NT2/D1 (cell line): ENCODE measurements around the gene PTPRJ.

Experiments
- DNase-seq: peaks from one replicate; pipeline ENCODE4 v3.0.0-alpha.2; 2011; ENCODE audit warnings: low read depth, low spot score
- H3K27me3 ChIP-seq: 2 replicates; pipeline ENCODE4 v1.6.0; 2011; ENCODE audit warnings: mild to moderate bottlenecking; ENCODE audit not compliant: insufficient read length, insufficient read depth
- H3K36me3 ChIP-seq: 2 replicates; pipeline ENCODE4 v1.6.1; 2011; ENCODE audit warnings: mild to moderate bottlenecking, low read length, mixed read lengths; ENCODE audit not compliant: insufficient read depth, insufficient read length
- H3K4me1 ChIP-seq: 2 replicates; pipeline ENCODE4 v1.5.1; 2011; ENCODE audit not compliant: insufficient read depth, insufficient read length
- H3K4me3 ChIP-seq: 2 replicates; pipeline ENCODE4 v1.5.1; 2011; ENCODE audit warnings: low read depth; ENCODE audit not compliant: insufficient read length
- H3K9ac ChIP-seq: 2 replicates; pipeline ENCODE4 v1.6.0; 2011; ENCODE audit warnings: low read depth; ENCODE audit not compliant: insufficient read length
- H3K9me3 ChIP-seq: 2 replicates; pipeline ENCODE4 v1.5.1; 2011; ENCODE audit warnings: mild to moderate bottlenecking, low read length; ENCODE audit not compliant: insufficient read depth
- SUZ12 ChIP-seq: IDR thresholded peaks from 2 replicates; pipeline ENCODE4 v1.6.1; 2011; ENCODE audit not compliant: insufficient read length, insufficient read depth; ENCODE audit errors: extremely low read depth
- YY1 ChIP-seq: IDR thresholded peaks from 2 replicates; pipeline ENCODE4 v1.6.1; 2011; ENCODE audit not compliant: insufficient read length, insufficient read depth
- ZNF274 ChIP-seq: IDR thresholded peaks from 2 replicates; pipeline ENCODE4 v1.6.1; 2011; ENCODE audit warnings: mild to moderate bottlenecking, low read depth, low read length

Gene PTPRJ

DNA sequence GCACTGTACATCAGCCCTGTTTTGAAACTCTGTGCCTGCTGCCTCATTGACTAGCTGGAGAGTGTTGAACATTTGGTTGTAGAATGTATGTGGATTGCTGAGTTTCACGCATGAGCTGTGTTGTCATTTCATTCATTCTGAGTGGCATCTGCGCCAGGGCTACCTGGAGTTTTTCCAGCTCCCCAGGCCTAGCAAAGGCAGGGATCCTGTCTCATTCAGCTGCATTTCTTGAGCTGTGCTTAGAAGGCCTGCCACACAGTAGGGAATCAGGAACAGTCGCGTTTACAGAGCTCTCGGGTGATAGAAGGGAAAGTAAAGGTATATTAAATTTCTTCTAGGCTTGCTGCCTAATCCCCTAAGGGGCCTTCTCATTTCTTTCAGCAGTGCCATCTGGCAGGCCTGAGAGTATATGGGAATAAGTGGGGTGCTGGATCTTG, 44.3 kb downstream of the PTPRJ start:
- no peak for DNase-seq

GRCh38 chr11:48025293-48025983, 45.1 kb downstream of the PTPRJ start:
- Histone ChIP-seq H3K4me3 (no peak overlapping the region), H3K9me3 (no peaks in the 10 kb centered on the region), H3K36me3 (peaks cover 2% of the 10 kb centered on the region), H3K27me3 (no peaks in the 10 kb centered on the region), H3K9ac (no peak overlapping the region), H3K4me1 (peaks cover 6% of the 10 kb centered on the region)
- TF ChIP-seq SUZ12, result no peak
- TF ChIP-seq YY1, result no peak
- no peak for TF ChIP-seq ZNF274
- DNase-seq, result no peak

More for the DNA sequence above, 44.3 kb downstream of the PTPRJ start:
- TF ChIP-seq YY1, result no peak
- TF ChIP-seq SUZ12, result no peak
- TF ChIP-seq ZNF274, result no peak
- Histone ChIP-seq H3K9me3 (no peaks in the 10 kb centered on the region), H3K4me3 (no peak overlapping the region), H3K4me1 (peaks cover 6% of the 10 kb centered on the region), H3K9ac (no peak overlapping the region), H3K27me3 (no peaks in the 10 kb centered on the region), H3K36me3 (peaks cover 2% of the 10 kb centered on the region)

DNA sequence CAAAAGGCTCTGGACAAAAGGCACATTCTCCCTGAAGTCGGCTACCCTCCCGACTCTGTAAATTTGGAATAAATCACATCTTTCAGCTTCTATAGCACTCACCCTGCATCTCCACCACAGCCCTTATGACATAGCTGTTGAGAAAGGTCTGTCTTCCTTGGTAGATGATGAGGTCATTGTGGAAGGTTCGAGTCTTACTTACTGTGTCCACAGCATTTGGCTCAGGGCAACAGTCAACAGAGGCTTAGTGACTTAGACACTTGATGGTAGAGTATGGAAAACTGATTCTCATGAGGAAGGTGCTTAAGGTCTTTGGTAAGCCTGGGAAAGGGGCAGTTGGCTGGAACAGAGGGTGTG, 45.6 kb downstream of the PTPRJ start:
- H3K9me3 ChIP-seq, result no peaks in the 10 kb centered on the region
- DNase-seq, result no peak
- TF ChIP-seq ZNF274 (no peak), YY1 (no peak), SUZ12 (no peak)
- peaks cover 6% of the 10 kb centered on the region for H3K4me1 ChIP-seq
- H3K27me3 ChIP-seq, result no peaks in the 10 kb centered on the region
- no peak overlapping the region for H3K4me3 ChIP-seq
- peaks cover 2% of the 10 kb centered on the region for H3K36me3 ChIP-seq
- no peak overlapping the region for H3K9ac ChIP-seq

- DNase-seq, result no peak
- Histone ChIP-seq H3K4me1 (peaks cover 14% of the 10 kb centered on the region), H3K4me3 (no peak overlapping the region), H3K36me3 (peaks cover 6% of the 10 kb centered on the region), H3K27me3 (no peaks in the 10 kb centered on the region), H3K9ac (no peak overlapping the region), H3K9me3 (no peaks in the 10 kb centered on the region)
- TF ChIP-seq ZNF274 (no peak), SUZ12 (no peak), YY1 (no peak)
Observed at GRCh38 chr11:48028914-48029680, 48.7 kb downstream of the PTPRJ start.

- H3K4me1 ChIP-seq, result peaks cover 14% of the 10 kb centered on the region
- H3K27me3 ChIP-seq, result no peaks in the 10 kb centered on the region
- TF ChIP-seq ZNF274, result no peak
- no peak for TF ChIP-seq SUZ12
- no peak for TF ChIP-seq YY1
- no peak overlapping the region for H3K9ac ChIP-seq
- H3K4me3 ChIP-seq, result no peak overlapping the region
- no peaks in the 10 kb centered on the region for H3K9me3 ChIP-seq
- H3K36me3 ChIP-seq, result peaks cover 7% of the 10 kb centered on the region
- no peak for DNase-seq
Observed at GRCh38 chr11:48029681-48030290, 49.4 kb downstream of the PTPRJ start.

DNA sequence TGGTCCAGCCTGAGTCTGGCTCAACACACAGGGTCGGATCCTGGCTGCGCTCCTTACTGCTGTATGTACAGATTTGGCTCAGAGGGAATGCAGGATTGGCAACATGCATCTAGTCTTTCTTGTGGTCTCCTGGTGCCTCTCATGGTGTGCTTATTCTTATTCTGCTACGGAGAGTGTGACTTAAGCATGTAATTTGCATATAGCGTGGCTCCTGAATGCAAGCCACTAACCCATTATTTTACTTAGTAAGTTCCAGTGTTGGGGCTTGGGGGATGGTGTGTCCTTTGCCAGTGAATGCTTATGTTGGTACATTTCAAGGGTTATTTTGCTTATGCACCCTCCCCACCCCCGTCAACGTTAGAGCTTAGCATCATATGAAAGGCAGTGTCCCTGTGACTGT, 51.2 kb downstream of the PTPRJ start:
- no peak for DNase-seq
- Histone ChIP-seq H3K27me3 (no peaks in the 10 kb centered on the region), H3K4me3 (no peak overlapping the region), H3K9me3 (no peaks in the 10 kb centered on the region), H3K4me1 (peaks cover 18% of the 10 kb centered on the region), H3K36me3 (peaks cover 11% of the 10 kb centered on the region), H3K9ac (no peak overlapping the region)
- TF ChIP-seq SUZ12, result no peak

DNA sequence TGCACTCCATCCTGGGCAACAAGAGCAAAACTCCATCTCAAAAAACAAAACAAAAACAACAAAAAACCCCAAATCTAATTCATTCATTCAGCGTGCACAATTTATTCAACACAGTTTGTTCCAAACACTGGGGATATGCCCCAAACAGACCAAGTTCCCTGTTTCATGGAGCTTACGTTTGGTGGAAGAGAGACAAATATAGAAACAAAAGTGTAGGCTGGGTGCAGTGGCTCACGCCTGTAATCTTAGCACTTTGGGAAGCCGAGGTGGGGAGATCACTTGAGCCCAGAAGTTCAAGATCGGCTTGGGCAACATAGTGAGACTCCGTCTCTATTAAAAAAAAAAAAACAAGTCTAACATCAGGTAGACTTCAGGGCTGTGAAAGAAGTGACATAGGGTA, 52.4 kb downstream of the PTPRJ start:
- TF ChIP-seq SUZ12 (no peak), YY1 (no peak), ZNF274 (no peak)
- H3K36me3 ChIP-seq, result peaks cover 11% of the 10 kb centered on the region
- H3K4me1 ChIP-seq, result peaks cover 18% of the 10 kb centered on the region
- no peak overlapping the region for H3K9ac ChIP-seq
- no peak overlapping the region for H3K4me3 ChIP-seq
- no peak for DNase-seq
- H3K9me3 ChIP-seq, result no peaks in the 10 kb centered on the region
- H3K27me3 ChIP-seq, result no peaks in the 10 kb centered on the region
